ENCODE measurements around the gene UBAC2.
"Not testable (repeated sequence)": the region's sequence is repeated elsewhere in the genome, so short reads cannot be mapped to it uniquely, and the experiment has no call there.

UBAC2 gene

DNA sequence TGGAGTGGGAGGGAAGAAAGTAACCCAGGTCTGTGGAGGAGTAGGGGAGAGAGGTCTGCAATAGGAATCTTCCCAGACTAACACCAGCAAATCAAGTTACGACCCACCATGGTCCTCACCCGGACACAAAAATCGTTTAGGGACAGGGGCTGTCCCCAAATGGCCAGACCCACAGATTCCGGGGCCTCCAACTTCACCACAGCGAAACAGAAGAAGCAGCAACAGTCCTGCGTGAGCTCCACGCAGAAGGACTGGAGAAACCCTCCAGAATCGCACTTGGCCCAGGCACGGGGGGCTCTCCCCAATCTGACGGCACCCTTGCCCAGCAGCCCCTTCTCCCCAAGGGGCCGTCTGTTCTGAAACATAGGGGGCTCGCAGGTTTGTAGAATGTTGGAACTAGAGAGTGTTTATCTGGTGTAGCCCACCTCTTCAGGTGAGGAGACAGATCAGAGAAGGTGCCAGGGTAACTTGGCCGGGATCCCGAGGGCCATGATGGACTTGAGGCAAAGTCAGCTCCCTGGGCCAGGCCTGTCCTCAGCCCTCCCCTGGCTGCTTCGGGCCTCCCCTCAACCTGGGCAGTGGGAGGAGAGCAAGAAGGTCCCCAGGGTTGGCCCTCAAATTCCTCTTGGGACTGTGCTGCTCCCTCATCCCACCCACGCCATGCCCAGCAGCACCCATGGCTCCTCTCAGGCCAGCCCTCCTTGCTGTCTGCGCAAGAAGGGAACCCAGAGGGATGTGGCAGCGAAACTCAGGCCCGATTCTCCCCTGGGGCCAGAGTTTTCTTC is 189.1 kb downstream of the UBAC2 start:
- no peak for DNase-seq (ENCODE audit: low read depth in 1 of 2, low spot score in 1 of 2)

DNA sequence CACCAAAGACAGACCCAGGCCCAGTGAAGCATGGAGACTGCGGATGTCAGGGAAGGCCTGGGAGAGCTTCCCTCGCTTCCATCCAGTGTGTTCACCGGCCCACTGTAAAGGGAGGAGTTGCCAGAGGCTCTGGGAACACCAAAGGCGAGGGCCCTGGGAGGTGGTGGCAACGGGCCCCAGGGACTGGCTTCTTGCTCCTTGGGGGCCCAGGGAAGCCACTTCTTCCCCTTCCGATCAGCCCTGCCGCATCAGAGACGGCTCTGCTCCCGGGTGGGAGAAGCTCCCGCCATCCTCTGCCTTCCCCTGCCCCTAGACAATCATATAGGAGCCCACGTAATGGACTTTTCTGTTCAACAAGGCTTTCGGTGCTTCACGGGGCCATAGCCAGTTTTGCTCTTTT is 189.9 kb downstream of the UBAC2 start:
- no peak for DNase-seq (ENCODE audit: low read depth in 1 of 2, low spot score in 1 of 2)

DNA sequence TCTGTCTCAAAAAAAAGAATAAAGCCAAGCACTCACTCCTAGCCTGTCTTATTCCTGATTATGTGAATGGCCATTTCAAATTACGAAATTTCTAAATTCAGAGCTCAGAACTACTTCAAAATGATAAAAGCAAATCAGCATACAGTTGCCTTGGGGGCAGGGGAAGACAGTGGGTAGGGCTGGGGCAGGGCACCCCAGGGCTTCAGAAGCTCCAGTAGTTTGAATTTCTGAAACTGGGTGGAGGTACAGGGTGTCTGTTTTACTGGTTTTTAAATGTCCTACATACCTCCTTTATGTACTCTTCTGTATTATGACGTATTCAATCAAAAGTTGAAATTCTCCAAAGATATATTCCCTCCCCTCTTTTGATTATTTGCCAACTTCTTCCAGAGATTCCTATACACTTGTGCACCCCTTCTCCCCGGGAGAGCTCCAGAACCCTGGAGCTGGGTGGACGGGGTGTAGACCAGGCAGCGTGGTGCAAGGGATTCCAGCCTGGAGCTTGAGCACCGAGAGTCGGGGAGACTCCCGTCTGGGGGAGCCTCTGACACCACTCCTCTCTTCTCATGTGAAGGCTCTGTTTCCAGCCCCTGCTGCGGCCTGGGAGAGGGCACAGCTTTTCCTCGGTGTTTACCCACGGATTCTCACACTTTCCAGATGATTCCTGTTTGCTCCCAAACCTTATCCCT is 191.3 kb downstream of the UBAC2 start:
- DNase-seq (ENCODE audit: low read depth in 1 of 2, low spot score in 1 of 2), result no peak

DNA sequence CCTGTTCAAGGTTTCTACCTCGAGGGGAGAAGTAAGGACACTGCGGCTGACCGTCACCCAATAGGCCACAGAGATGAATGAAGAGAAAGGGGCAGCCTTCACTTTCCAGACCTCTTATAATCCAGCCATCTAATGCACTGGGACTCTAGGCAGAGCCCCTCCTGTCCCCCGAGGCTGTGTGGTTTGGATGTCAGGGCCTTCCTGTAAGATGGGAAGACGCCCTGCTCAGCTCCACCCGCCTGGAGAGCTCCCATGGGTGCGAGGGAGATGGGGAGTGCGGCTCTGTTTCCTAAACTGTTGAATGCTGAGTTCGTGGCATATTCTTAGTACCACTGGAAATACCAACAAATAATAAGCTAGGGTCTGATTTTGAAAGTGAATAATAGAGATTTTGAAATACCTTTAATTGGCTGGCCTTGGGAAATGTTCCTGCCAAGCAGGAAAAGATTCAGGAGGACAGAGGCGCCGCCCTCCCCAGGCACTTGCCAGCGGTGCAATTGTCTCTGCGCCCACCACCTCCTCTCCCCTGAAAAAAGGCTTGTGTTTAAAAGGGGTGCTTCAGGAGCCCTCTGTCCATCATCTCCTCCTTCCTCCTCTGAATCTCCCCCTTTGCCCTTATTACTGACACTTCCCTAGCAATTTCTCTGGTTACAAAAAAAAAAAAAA is 191.9 kb downstream of the UBAC2 start:
- no peak for DNase-seq (ENCODE audit: low read depth in 1 of 2, low spot score in 1 of 2)

DNA sequence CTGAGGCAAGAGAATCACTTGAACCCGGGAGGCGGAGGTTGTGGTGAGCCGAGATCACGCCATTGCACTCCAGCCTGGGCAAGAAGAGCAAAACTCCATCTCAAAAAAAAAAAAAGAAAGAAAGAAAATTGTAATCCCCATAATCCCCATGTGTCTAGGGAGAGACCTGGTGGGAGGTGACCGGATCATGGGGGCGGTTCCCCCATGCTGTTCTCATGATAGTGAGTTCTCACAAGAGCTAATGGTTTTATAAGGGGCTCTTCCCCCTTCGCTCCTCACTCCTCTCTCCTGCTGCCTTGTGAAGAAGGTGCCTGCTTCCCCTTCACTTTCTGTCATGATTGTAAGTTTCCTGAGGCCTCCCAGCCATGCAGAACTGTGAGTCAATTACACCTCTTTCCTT is 192.7 kb downstream of the UBAC2 start:
- not testable (repeated sequence) for DNase-seq (ENCODE audit: low read depth in 1 of 2, low spot score in 1 of 2)

DNA sequence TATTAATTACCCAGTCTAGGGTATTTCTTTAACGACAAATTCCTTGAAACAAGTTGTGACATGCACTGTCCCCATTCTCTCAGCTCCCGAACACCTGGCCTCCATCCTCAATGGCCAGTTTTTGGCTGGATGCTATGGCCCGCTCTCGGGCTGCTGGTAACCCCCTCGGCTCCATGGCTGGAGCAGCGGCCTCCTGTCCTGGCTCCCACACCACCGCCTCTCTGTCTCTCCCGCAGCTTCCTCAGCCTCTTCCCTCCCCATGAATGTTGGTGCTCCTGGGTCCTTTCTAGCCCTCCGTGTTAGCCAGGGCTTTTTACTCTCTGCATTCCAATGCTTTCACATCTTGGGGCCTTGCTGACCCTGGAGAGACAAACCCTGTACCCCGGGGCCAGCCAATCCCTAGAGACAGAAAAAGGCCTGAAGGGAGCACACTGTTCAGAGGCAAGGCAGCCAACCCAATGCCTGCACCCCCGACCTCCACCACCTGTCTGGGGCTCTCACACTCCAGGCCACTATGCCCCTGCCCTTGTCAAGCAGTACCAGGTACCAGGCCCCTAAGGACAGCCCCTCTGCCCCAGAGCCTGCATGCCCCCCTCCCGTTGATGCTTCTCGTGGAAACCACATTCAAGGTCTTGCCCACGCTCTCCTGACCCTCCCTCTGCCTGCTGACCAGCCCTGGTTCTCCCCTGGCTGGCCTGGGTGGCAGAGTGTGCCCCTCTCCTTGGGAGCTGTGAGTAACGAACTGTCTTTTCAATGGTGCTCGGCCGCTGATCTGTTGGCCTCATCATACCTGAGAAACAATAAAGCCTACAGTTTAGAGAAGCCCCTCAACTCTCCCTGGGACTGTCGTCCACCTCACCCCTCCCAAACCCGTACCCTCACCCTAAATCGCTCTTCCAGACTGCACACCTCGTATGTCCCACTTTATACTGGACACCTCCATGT is 193.4 kb downstream of the UBAC2 start:
- DNase-seq (ENCODE audit: low read depth in 1 of 2, low spot score in 1 of 2), result no peak

DNA sequence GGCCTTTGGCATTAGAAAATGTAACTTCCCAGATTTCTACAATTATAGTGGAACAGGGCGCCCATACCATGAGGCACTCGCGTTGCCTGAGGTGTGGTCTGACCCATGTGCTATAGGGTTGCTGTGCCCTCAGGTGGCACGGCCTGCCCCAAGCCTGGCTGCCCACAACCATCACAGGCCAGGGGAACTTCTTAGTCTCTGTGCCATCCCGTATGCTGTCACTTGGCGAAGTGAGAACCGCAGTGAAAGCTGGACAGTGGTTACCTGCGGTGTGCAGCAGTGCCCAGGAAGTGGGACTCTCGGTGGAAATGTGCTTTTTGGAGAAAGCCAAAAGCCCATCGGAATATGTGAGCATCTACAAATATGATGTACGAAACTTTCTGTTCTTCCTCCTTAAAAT is 194.8 kb downstream of the UBAC2 start:
- no peak for DNase-seq (ENCODE audit: low read depth in 1 of 2, low spot score in 1 of 2)

DNA sequence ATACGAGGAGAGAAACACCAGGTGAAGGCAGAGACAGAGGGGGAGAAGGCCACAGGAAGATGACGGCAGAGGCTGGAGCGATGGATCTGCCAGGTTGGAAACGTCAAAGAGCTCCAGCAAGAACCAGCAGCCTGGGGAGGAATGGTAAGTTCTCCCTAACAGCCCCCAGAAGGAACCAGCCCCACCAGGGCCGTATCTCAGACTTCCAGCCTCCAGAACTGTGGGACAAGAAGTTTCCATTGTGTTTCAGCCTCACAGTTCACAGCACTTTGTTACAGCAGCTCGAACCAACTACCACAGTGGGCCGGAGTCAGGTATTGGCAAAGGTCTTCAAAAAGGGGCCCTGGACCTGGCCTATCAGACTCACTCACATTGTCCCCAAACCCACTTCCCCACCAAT is 195.8 kb downstream of the UBAC2 start:
- DNase-seq (ENCODE audit: low read depth in 1 of 2, low spot score in 1 of 2), result no peak

DNA sequence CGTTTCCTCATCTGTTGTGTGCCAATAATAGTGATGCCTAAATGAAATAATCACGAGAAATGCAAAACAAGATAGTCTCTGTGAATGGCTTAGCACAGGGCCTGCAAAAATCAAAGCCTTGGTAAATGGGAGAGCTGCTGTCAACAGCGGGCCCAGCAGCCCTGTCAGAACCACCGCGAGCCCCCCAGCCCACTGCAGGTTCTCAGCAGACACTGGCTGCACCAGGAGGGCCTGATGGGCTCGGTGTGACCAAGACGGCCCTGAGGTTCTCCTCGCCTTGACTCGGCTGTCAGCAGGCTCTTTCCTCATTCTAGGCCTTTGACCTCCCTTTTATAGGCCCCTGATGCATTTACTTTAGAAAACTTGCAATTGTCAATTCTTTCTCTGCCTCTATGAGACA is 197.4 kb downstream of the UBAC2 start:
- DNase-seq (ENCODE audit: low read depth in 1 of 2, low spot score in 1 of 2), result no peak

DNA sequence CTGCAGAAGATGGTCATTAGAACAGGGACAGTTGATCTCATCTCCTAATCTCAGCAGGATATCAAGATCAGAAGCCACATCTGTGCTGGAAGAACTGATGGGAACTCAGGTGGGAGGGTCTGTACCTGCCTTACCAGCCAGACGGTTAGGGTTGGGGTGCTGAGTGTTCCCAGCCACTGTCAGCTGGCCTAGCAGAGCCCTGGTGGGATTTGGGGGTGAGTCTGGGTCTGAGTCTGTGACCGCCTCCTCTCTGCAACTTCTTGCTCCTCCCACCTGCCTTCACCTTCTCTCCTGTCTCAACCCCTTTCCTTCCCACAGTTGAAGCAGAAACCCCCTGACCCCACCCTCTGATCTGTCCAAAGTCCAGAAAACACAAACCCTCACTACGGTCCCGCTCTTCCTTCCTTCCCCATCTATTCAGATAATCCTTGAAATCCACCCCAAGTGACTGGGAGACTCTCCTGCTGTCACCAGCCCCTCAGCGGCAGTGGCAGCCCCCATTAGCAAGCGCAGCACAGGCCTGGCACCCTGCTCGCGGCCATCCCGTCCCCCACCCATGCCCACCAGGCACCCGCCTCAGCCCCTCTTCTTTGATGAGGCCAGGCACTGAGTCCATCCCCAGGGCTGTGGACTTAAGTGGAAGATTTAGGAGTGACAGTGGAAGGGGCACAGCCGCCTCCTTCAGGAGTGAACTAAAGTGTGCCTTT is 198.4 kb downstream of the UBAC2 start:
- no peak for DNase-seq (ENCODE audit: low read depth in 1 of 2, low spot score in 1 of 2)

DNA sequence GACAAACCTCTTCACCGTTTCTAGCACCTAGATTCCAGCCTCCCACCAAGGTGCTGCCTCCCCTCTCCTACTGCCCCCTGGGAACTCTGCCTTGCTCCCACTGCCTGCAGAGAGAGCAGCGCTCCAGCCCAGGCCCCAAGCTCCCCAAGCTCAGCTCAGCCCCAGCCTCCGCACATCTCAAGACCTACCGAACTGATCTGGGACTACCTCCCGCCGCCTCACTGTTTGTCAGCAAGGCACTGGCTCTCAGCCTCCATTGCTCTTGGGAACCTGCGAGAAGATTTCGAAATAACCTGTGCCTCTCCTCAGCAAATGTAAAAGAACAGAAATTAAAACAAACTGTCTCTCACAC is 198.9 kb downstream of the UBAC2 start:
- DNase-seq (ENCODE audit: low read depth in 1 of 2, low spot score in 1 of 2), result no peak

DNA sequence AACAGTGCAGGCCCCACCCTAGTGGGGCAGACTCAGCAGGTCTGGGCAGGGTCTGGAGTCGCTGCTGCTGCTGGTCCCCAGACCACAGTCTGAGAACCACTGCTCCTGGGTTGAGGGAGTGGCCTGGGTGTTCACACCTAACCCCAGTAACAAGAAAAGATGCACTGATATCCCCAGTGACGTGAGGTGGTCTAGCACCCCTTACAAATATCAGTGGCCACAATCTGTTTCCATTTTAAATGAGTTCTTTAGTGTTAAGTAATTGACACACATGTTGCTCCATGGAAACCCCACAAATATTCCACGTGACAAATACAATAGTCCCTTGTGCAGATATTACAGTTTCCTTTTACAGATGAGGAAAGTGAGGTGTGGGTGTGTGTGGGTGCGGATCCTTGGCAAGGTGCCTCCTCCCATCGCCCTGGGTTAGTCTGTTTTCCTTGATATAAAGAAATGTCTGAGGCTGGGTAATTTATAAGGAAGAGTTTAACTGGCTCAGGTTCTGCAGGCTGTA is 202.9 kb downstream of the UBAC2 start:
- DNase-seq (ENCODE audit: low read depth in 1 of 2, low spot score in 1 of 2), result no peak

DNA sequence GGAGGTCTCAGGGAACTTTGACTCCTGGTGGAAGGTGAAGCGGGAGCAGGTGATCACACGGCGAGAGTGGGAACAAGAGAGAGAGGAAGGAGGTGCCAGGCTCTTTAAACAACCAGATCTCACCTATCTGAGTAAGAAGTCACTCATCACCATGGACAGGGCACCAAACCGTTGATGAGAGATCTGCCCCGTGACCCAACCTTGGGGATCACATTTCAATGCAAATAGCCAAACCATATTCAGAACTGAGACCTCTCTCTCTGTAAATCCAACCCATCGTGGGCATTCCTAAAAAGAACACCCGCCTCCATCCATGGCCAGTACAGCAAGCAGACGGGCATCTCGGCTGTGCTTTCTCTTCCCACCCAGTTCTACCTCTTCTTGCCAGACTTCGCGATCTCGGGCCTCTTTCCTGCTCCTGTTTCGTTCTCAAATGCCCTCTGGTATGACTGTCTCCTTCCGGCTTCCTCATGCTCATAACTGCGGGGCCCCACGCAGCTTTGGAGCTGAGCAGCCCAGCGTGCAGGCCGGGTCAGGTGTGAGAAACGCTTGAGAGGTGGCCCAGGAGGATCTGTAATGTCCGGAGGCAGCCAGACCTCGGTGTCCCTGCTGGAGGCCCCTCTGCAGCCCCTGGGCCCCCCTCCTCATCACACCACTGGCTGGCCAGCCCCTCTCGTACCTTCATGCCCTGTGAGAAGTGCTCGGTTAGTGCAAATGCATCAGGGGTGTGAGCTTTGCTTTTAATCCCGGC is 203.5 kb downstream of the UBAC2 start:
- no peak for DNase-seq (ENCODE audit: low read depth in 1 of 2, low spot score in 1 of 2)

DNA sequence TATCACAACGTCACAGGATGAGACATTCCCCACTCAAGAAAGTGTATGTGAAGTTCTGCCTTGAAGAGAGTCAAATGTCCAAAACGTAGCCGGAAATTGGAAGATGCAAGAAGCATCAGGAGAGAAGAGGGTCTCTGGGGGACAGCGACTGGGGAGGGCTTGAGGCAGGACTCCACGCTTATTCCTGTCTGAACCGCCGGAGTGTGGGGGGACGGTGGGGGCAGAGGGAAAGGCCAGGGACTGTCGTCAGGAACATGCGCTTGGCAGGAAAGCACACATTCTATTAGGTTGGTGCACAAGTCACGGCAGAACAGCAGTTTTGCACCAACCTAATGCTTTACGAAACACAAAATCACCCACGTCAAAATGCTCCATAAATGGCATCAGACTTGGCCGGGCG is 205.3 kb downstream of the UBAC2 start:
- no peak for DNase-seq (ENCODE audit: low read depth in 1 of 2, low spot score in 1 of 2)

DNA sequence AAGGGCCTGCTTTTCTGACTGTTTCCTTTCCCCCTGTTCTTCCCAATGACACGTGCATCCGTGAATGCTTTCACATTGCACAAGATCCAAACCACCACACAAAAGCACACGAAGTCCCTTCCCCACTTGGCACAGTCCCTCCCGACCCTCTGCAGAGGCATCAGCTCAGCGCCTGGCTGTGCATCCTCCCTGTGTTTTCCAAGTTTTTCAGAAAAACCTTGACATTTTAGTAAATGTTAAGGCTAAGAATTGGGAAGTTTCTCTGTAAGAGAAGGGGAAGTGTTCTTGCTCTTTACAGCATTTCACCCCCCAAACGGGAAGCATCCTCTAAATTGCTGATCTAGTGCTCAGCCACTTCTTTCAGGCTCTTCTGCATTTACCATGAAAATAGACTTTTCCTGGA is 206.1 kb downstream of the UBAC2 start:
- no peak for DNase-seq (ENCODE audit: low read depth in 1 of 2, low spot score in 1 of 2)

DNA sequence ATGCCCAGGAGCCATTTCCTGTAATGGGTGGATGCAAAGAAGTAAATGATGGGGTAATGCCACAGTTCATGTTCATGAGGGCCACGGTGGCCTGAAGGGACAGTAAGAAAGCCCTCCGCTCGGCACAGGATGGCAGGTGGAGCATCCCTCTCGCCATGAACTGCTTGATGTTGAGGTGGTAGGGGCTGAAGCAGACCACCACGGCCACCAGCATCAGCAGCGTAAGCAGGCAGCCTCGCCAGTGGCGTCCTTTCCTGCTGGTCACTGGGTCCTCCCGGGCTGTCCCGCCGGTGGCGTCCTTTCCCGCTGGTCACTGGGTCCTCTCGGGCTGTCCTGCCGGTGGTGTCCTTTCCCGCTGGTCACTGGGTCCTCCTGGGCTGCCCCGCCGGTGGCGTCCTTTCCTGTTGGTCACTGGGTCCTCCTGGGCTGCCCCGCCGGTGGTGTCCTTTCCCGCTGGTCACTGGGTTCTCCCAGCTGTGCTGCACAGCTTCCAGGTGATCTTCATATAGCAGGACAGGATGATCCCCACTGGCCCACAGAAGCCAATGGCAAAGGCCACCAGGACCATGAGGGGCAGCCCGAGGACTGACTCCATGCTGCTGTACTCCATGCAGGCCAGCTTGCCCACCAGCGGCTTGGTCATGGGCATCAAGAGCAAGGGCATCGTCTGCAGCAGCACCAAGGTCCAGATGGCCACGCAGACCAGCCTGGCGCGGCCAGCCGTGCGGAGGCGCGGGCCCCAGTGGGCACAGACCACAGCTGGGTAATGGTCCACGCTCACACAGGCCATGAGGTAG is 207.4 kb downstream of the UBAC2 start:
- DNase-seq (ENCODE audit: low read depth in 1 of 2, low spot score in 1 of 2), result no peak

DNA sequence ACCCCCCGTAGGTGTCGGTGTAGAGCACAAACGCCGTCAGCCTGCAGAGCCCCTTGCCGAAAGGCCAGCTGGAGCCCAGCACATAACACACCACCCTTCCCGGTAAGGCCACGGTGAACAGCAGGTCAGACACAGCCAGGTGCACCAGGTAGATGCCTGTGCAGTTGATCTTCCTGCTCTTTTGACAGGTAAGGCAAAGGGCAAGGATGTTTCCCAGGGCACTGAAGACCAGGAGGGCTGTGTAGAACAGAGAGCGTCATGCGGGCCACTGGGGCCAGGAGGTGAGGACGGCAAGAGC is 208.0 kb downstream of the UBAC2 start:
- DNase-seq (ENCODE audit: low read depth in 1 of 2, low spot score in 1 of 2), result no peak

DNA sequence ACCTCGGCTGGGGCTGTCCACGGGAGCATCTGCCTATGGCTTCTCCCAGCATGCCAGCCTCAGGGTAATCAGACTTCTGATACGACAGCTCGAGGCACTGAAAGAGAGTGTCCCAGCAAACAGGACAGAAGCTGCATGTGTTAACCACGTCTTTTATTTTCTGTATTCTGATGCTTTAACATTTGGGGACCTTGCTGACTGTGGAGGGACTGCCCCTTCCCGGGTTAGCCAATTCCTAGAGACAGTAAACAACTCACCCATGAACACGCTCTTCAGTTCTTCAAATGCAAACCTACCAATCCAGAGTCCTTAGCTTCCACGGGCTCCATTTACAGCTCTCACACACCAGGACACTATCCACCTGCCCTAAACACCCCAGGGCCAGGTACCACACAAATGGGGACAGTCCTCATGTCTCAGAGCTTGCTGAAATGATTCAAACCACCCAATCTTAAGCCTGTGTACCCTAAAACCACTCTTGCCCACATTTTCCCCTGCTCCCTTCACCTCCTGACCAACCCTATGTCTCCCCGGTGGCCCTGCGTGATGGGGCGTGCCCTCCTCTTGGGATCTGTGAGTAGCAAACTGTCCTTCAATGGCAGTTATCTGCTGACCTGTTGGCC is 208.9 kb downstream of the UBAC2 start:
- not testable (repeated sequence) for DNase-seq (ENCODE audit: low read depth in 1 of 2, low spot score in 1 of 2)

All from activated T-helper 1 cell treated with anti-CD3 and anti-CD28 coated beads, Interleukin-2, amount 50 U/mL, for 16 hours (primary cell).